NK-92 treated with Interleukin-12 subunit alpha and Interleukin-12 subunit beta, amount 100 ng/mL, for 24 hours (cell line): ENCODE results near the gene ARAP3.

Experiments
- DNase-seq: peaks from one replicate; lab custom pipeline; 2025; lab: John Stamatoyannopoulos, UW

ARAP3 gene

DNA sequence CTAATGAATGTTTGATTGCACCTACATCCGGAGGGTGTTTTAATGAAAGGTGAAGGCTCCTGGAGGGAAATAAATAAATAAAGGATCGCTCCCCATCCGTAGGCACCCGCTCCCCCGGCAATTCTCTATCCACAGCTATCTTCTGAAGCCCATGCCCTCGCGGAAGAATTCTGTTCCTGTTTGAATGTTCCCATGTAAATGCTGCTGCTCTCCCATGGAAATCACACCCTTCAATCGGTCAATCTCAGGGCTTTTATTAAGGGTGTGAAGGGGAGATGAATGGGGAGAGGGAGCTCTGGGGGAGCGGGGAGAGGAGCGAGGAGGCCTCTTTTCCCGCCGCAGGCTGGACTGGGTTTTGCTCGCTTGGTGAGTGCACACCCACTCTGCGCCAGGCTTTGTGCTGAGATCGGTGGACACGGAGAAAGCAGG lies 21.1 kb upstream of the ARAP3 start:
- no peak for DNase-seq

GRCh38 chr5:141701360-141702119 lies 19.5 kb upstream of the ARAP3 start:
- no peak for DNase-seq

GRCh38 chr5:141697586-141697985 lies 15.6 kb upstream of the ARAP3 start:
- no peak for DNase-seq

DNA sequence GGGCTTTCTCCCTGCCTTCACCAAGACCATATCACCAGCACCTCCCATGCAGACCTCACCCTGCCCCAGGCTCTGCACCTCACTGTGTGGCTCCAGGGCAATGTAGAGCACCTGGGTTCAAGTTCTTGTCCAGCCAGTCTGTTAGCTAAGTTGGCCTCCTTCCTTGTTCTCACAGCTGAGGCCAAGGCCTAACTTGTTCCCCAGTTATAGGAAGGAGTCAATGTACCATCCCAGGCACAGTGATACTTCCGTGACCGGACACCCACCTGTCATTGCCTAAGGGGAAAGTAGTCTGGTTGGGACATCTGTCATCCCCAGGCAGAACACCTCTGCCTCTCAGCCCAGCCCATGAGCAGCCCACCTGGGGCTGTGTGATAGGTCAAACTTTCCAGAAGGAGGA lies 14.4 kb upstream of the ARAP3 start:
- DNase-seq: no peak

DNA sequence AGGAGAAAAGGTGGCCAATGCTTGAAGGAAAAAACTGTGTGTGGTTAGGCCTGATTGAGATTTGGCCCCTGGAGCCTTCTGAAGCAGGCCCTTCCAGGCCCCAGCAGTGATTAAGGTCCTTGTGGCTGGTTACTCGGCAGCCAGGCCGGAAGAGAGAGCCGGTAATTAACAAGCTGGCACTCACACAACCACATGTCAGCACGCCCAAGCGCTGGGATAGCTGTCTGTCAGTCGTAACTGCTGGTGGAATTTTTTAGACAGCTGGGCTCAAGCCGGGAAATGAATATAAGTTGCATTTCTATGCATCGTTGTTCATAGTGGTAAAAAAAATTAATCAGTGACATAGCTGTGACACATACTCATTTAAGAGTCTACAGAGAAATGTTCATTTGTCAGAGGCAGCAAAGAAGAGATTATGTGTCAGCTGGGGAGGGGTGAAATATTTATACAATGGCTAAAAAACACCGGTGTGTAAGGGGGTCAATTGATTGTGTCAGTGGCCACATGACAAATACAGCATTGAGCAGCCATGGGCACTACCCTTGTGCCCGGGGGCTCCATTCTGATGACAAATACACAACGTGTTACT lies 13.7 kb upstream of the ARAP3 start:
- DNase-seq: no peak

GRCh38 chr5:141694479-141694878 lies 12.4 kb upstream of the ARAP3 start:
- no peak for DNase-seq

- no peak for DNase-seq
These were observed 11.1 kb upstream of the ARAP3 start for GRCh38 chr5:141692919-141693725.

DNA sequence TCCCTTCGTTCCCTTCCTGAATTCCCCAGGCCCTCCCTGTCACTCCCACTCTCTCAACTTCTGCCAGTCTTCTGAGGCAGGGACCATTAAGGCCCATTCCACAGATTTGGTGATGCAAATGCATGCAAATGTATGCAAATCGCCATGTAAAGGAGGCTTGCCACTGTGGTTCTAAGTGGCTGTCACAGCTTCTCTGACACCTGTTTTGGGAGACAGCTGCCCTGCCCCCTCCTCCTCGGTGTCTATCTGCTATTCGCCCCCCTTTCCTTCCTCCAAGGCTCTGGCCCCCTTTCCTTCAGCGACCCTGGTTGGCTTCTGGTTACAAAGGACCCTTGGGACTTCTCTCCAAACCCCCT lies 10.5 kb upstream of the ARAP3 start:
- DNase-seq: no peak

GRCh38 chr5:141691867-141692532 lies 10.0 kb upstream of the ARAP3 start:
- peak; percentile 64 for DNase-seq

DNA sequence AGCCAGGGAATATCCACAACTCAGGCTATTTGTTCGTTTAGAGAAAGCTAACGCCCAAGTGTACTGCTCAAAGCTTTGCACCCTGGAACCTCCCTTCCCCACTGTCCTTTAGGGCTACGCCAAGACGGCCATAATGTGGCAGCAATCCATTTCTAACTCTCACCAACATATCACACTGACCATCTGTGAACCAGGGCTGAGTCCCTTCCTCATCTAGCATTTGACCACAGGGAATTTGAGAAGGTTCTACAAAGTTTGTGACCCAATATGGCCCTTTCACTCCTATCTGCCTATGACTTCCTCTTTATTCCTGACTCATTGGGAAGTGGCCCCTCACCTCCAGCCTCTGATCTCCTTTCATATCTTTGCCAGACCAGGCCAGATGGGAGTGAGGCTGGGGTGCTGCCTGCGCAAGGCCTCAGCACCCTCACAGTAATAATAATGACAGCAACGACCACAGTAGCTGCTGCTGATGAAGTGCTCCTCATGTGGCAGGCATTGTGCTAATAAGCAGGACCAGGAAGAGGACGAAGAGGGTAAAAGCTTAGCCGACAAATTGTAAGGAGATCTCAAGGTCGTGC lies 9.3 kb upstream of the ARAP3 start:
- DNase-seq: no peak

GRCh38 chr5:141686648-141687416 lies 4.8 kb upstream of the ARAP3 start:
- no peak for DNase-seq

GRCh38 chr5:141685591-141685990 lies 3.6 kb upstream of the ARAP3 start:
- no peak for DNase-seq

- no peak for DNase-seq
These were observed 1.6 kb upstream of the ARAP3 start for GRCh38 chr5:141683596-141684141.

- no peak for DNase-seq
These were observed 735 bp downstream of the ARAP3 start for GRCh38 chr5:141681295-141681694.

GRCh38 chr5:141680751-141681201 lies 1.3 kb downstream of the ARAP3 start:
- no peak for DNase-seq

GRCh38 chr5:141680178-141680577 lies 1.9 kb downstream of the ARAP3 start:
- no peak for DNase-seq

DNA sequence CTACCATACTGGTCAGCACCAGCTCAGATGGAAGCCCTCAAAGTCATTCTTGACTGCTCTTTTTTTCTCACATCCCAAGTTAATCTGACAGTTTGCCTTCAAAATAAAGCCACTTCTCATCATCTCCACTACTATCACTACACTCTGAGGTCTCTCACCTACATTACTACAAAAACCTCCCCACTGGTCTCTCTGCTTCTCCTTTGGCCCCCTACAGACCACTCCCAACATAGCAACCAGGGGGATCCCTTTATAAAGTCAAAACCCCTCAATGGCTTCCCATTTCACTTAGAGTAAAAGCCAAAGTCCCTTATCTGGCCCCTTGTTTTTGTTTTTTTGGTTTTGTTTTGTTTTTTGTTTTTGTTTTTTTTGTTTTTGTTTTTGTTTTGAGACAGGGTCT lies 4.6 kb downstream of the ARAP3 start:
- no peak for DNase-seq

DNA sequence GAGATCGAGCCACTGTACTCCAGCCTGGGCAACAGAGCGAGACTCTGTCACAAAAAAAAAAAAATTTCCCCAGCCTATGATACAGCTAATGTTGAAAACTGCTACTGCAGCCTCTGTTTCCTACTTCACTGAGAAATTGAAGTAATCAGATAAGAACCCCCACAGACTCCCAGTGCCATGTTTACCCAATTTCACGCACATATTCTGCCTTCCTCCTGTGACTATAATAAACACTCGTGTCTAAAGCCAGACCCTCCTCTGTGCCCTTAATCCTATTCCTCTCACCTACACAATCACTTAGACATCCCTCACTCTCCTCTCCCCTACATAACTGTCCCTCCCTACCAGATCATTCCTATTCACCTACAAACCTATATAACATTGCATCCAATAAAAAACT lies 6.4 kb downstream of the ARAP3 start:
- no peak for DNase-seq

DNA sequence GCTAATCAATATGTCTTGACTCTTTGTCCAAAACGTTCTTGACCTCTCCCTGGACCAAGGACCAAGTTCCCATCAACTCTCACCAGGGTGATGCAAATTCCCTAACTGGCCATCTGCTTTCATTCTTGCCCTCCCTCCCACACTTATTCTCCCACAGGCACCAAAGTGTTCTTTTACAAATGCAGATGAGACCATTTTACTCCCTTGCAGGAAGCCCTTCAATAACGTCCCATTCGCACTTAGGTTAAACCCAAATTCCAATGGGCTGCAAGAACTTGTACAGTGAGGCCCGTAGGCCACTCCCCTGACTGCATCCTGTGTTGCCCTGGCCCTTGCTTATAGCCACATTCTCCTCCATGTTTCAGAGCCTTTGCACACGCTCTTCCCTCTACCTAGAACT lies 7.3 kb downstream of the ARAP3 start:
- no peak for DNase-seq

GRCh38 chr5:141672841-141673813 lies 8.9 kb downstream of the ARAP3 start:
- DNase-seq: no peak
